ENCODE results near the gene SLC2A11.
"Not testable (repeated sequence)": the region's sequence is repeated elsewhere in the genome, so short reads cannot be mapped to it uniquely, and the experiment has no call there.

The SLC2A11 gene

GRCh38 chr22:23908587-23909205 lies 51.0 kb downstream of the SLC2A11 start:
- DNase-seq (ENCODE audit: low read depth), result no peak

GRCh38 chr22:23909296-23909898 lies 51.7 kb downstream of the SLC2A11 start:
- no peak for DNase-seq (ENCODE audit: low read depth)

- no peak for DNase-seq (ENCODE audit: low read depth)
These were observed 53.0 kb downstream of the SLC2A11 start for GRCh38 chr22:23910496-23911190.

GRCh38 chr22:23911318-23911980 lies 53.8 kb downstream of the SLC2A11 start:
- DNase-seq (ENCODE audit: low read depth), result no peak

- DNase-seq (ENCODE audit: low read depth), result no peak
These were observed 54.7 kb downstream of the SLC2A11 start for GRCh38 chr22:23912293-23912903.

GRCh38 chr22:23913306-23913660 lies 55.6 kb downstream of the SLC2A11 start:
- no peak for DNase-seq (ENCODE audit: low read depth)

GRCh38 chr22:23913661-23914353 lies 56.1 kb downstream of the SLC2A11 start:
- DNase-seq (ENCODE audit: low read depth), result peak; percentile 99

GRCh38 chr22:23915290-23915689 lies 57.6 kb downstream of the SLC2A11 start:
- DNase-seq (ENCODE audit: low read depth), result no peak

- DNase-seq (ENCODE audit: low read depth), result not testable (repeated sequence)
These were observed 62.6 kb downstream of the SLC2A11 start for GRCh38 chr22:23920267-23920611.

GRCh38 chr22:23921586-23922201 lies 64.0 kb downstream of the SLC2A11 start:
- DNase-seq (ENCODE audit: low read depth), result not testable (repeated sequence)

- DNase-seq (ENCODE audit: low read depth), result no peak
These were observed 65.2 kb downstream of the SLC2A11 start for GRCh38 chr22:23922921-23923320.

GRCh38 chr22:23925020-23925606 lies 67.4 kb downstream of the SLC2A11 start:
- no peak for DNase-seq (ENCODE audit: low read depth)

- DNase-seq (ENCODE audit: low read depth), result no peak
These were observed 68.9 kb downstream of the SLC2A11 start for GRCh38 chr22:23926561-23926960.
